ENCODE data around the gene PLA2G5.

The PLA2G5 gene

DNA sequence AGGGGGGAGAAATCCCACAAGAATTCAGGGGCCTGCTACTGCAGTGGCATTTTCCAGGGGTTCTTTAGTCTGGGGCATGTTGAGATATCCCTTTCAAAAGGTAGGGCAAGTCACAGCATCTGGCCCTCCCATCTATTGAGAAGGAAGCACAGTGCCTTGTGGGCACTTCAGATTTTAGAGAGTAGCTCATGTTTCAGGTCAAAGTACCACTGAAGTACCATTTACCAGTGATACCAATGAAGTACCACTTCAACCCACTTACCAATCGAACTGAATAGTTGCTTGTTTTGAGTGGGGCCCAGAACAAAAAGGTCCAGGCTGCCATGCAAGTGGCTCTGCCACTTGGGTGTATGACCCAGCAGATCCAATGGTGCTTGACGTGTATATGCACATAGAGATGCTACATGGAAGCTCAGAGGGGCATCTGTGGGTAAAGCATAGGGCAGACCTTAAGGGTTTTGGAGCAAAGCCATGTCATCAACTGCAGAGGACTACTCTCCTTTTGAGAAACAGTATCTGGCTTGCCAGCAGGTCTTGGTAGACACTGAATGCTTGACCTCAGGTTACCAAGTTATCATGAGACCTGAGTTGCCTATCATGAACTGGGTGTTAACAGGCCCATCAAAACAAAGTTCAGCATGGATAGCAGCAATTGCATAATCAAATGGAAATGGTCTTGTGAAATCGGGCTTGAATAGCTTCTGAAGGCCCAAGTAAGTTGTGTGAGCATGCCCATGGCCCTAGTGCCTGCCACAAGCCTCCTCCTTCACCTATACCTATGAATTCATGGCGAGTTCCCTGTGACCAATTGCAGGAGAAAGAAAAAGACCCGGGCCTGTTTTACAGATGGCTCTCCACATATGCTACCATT is 25.8 kb downstream of the PLA2G5 start:
- DNase-seq (ENCODE audit: extremely low spot score): no peak
- POLR2A ChIA-PET: no interaction called here
- no peak for TF ChIP-seq FOXK2 (IDR thresholded peaks at IDR 0.05)
- TF ChIP-seq FOXA1 (IDR thresholded peaks at IDR 0.05): no peak
- TF ChIP-seq ELF4 (IDR thresholded peaks at IDR 0.05): no peak
- TF ChIP-seq SUZ12 (IDR thresholded peaks at IDR 0.05): no peak
- CTCF ChIA-PET: no interaction called here

DNA sequence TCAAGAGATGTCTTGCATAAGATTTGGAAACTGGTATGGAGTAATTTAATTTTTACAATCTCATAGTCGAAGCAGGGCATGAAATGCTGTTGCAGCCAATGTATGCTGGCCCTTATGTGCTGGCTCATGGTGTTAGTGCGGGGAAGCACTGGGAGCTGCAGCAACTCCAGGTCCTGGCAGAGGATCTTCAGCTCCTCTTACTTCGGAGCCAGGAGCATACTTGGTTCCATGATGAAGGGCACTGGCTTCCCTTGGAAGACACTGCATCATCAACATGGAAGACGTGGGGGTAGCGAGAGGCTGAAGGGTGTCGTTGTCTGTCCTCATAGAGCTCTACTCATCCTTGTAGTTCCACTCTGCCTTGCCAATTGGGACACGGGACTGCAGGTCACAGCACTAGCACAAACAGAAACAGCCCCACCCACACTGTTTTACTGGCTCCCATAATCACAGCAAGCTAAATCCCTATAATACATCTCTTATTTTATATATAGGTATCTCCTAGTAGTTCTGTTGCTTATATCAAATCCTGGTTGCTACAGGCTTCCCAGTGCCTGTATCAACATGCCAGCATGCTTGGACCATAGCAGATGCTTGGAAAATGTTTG is 26.9 kb downstream of the PLA2G5 start:
- CTCF ChIA-PET: interaction anchor here (1.1 kb wide), 1 partner anchor 55 kb away, joined by 3 read pairs; no protein-coding TSS in a partner anchor
- no peak for DNase-seq (ENCODE audit: extremely low spot score)
- POLR2A ChIA-PET: no interaction called here
- TF ChIP-seq L3MBTL2 (conservative IDR thresholded peaks at IDR 0.05) (no peak), NFRKB (IDR thresholded peaks at IDR 0.05) (no peak), CTBP1 (IDR thresholded peaks at IDR 0.05; ENCODE audit: borderline replicate concordance) (no peak), ZNF384 (IDR thresholded peaks at IDR 0.05) (no peak), FOXA1 (IDR thresholded peaks at IDR 0.05) (no peak), FOXK2 (IDR thresholded peaks at IDR 0.05) (no peak), HDGF (IDR thresholded peaks at IDR 0.05; ENCODE audit: borderline replicate concordance) (no peak), FOXM1 (IDR thresholded peaks at IDR 0.05; ENCODE audit: borderline replicate concordance) (no peak), TARDBP (IDR thresholded peaks at IDR 0.05) (no peak), SUZ12 (IDR thresholded peaks at IDR 0.05) (no peak), ELF4 (IDR thresholded peaks at IDR 0.05) (no peak), BHLHE40 (IDR thresholded peaks at IDR 0.05; ENCODE audit: borderline replicate concordance) (no peak), ARNT (IDR thresholded peaks at IDR 0.05) (no peak)
- TF ChIP-seq, protein P1, sequence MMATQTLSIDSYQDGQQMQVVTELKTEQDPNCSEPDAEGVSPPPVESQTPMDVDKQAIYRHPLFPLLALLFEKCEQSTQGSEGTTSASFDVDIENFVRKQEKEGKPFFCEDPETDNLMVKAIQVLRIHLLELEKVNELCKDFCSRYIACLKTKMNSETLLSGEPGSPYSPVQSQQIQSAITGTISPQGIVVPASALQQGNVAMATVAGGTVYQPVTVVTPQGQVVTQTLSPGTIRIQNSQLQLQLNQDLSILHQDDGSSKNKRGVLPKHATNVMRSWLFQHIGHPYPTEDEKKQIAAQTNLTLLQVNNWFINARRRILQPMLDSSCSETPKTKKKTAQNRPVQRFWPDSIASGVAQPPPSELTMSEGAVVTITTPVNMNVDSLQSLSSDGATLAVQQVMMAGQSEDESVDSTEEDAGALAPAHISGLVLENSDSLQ (IDR thresholded peaks at IDR 0.05): no peak

DNA sequence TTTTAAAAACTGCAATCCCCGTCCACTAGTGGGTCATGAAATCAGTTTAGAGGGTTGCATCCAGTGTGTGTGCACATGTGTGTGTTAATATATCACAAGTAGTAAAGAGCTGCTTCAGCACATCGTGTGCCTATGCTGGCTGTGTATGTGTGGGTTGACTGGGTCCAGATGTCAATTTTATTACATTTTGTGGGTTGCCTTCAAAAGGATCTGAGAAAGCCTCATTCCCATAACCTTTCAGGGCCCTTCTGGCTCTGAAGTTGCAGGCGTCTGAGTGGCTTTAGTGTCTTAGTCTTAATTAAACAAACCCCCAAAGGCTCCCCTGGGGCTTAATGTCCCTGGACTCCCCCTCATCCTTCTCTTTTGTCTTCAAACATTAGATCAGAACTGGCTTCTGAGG is 29.5 kb downstream of the PLA2G5 start:
- no peak for DNase-seq (ENCODE audit: extremely low spot score)
- ChIA-PET POLR2A (no interaction called here), CTCF (no interaction called here)
- no peak for TF ChIP-seq NFRKB (IDR thresholded peaks at IDR 0.05)
- no peak for TF ChIP-seq L3MBTL2 (conservative IDR thresholded peaks at IDR 0.05)
- TF ChIP-seq CTBP1 (IDR thresholded peaks at IDR 0.05; ENCODE audit: borderline replicate concordance): no peak

DNA sequence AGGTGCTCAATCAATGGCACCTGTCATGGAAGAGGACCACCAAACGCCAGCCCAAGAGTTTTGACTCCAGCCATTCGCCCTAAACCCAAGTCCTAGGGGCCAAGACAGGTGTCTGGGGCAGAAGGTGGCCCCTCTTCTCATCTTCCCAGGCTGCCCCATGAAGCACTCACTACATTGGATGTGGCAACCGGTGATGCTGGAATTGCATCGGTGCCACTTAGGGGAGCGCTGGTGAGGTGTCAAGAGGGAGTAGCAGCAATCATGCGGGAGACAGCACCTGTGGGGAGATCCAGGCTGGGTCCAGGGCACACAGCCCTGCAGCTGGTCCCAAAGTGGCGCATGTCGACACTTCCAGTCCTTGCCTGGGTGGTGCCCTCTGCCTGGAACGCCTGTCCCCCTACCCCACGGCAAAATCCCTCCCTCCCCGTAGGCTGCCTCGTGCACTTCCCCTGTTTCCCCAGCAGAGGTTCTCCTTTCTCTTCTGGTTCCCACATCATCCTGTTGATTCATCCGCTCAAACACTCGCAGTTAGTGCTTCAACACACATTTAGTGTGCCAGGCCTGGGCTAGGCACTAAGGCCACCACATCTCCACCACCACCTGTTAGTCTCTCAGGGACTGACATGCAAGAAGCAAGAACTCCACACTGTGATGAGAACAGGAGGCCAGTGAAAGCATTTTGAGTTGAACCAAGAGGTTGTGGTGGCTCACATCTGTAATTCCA is 30.8 kb downstream of the PLA2G5 start:
- TF ChIP-seq ARNT (IDR thresholded peaks at IDR 0.05) (no peak), ZNF384 (IDR thresholded peaks at IDR 0.05) (no peak), FOXM1 (IDR thresholded peaks at IDR 0.05; ENCODE audit: borderline replicate concordance) (no peak), HDGF (IDR thresholded peaks at IDR 0.05; ENCODE audit: borderline replicate concordance) (no peak), FOXK2 (IDR thresholded peaks at IDR 0.05) (no peak), FOXA1 (IDR thresholded peaks at IDR 0.05) (no peak), SUZ12 (IDR thresholded peaks at IDR 0.05) (no peak), TARDBP (IDR thresholded peaks at IDR 0.05) (no peak), LEF1 (IDR thresholded peaks at IDR 0.05; ENCODE audit: borderline replicate concordance) (no peak), CTBP1 (IDR thresholded peaks at IDR 0.05; ENCODE audit: borderline replicate concordance) (no peak), BHLHE40 (IDR thresholded peaks at IDR 0.05; ENCODE audit: borderline replicate concordance) (no peak), L3MBTL2 (conservative IDR thresholded peaks at IDR 0.05) (no peak), ELF4 (IDR thresholded peaks at IDR 0.05) (no peak), SP1 (IDR thresholded peaks at IDR 0.05) (no peak), NFRKB (IDR thresholded peaks at IDR 0.05) (no peak)
- TF ChIP-seq, protein P1 (IDR thresholded peaks at IDR 0.05): no peak
- ChIA-PET CTCF (interaction anchor here (0.9 to 1.7 kb wide), 2 partner anchors 46 to 126 kb away, joined by 4 to 5 read pairs; no protein-coding TSS in a partner anchor), POLR2A (no interaction called here)
- DNase-seq (ENCODE audit: extremely low spot score): peak; percentile 60

DNA sequence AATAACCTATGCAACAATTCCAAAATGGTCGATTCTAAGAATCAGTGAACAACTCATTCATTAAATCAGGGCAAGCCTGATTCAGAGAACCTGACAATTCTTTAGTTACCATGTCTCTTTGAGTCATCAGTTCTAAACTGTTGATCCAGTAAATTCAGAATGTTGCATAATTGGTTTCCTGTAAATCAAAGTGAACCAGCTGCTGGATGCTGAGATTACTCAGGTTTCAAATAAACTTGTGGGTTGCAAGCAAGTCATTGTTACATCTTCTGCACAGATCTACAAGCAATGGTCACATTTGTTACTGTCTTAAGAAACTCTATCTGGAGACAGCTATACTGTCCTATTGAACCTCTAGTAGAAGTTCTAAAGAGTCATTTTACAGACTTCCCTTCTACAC is 32.9 kb downstream of the PLA2G5 start:
- TF ChIP-seq FOXK2 (IDR thresholded peaks at IDR 0.05): no peak
- TF ChIP-seq FOXA1 (IDR thresholded peaks at IDR 0.05): no peak
- TF ChIP-seq SUZ12 (IDR thresholded peaks at IDR 0.05): no peak
- TF ChIP-seq NFRKB (IDR thresholded peaks at IDR 0.05): no peak
- TF ChIP-seq SP1 (IDR thresholded peaks at IDR 0.05): no peak
- TF ChIP-seq CTBP1 (IDR thresholded peaks at IDR 0.05; ENCODE audit: borderline replicate concordance): no peak
- TF ChIP-seq L3MBTL2 (conservative IDR thresholded peaks at IDR 0.05): no peak
- TF ChIP-seq ZNF384 (IDR thresholded peaks at IDR 0.05): no peak
- no peak for TF ChIP-seq TARDBP (IDR thresholded peaks at IDR 0.05)
- TF ChIP-seq FOXM1 (IDR thresholded peaks at IDR 0.05; ENCODE audit: borderline replicate concordance): no peak
- no peak for TF ChIP-seq ELF4 (IDR thresholded peaks at IDR 0.05)
- no peak for TF ChIP-seq ARNT (IDR thresholded peaks at IDR 0.05)
- no peak for TF ChIP-seq BHLHE40 (IDR thresholded peaks at IDR 0.05; ENCODE audit: borderline replicate concordance)
- TF ChIP-seq HDGF (IDR thresholded peaks at IDR 0.05; ENCODE audit: borderline replicate concordance): no peak
- TF ChIP-seq, protein P1 (IDR thresholded peaks at IDR 0.05): no peak
- TF ChIP-seq LEF1 (IDR thresholded peaks at IDR 0.05; ENCODE audit: borderline replicate concordance): no peak
- no peak for DNase-seq (ENCODE audit: extremely low spot score)
- CTCF ChIA-PET: no interaction called here
- POLR2A ChIA-PET: no interaction called here
